B cell (primary cell): ENCODE data around the gene ZNF33A. TPM values are rescaled to one million over a fixed set of nuclear protein-coding genes. Genes with fewer than 3 reads are reported as not detected.

Experiments
- ATAC-seq: fragments of 200-7000 bp; cut with Tn5 transposase; one replicate; pipeline ENCODE4 v1.10.0; 2021; ENCODE audit warnings: low read depth, mild to moderate bottlenecking, moderate number of reproducible peaks, moderate library complexity
- CTCF ChIA-PET: fragments of 350-600 bp; sonication (Branson Sonifier 250); formaldehyde crosslinking; loops from one replicate; lab custom pipeline; 2021; ENCODE audit warnings: antibody characterized with exemption, inconsistent platforms; lab: Charles Lee
- POLR2A ChIA-PET: fragments of 350-600 bp; sonication (Branson Sonifier 250); formaldehyde crosslinking; loops from one replicate; lab custom pipeline; 2021; ENCODE audit warnings: antibody characterized with exemption; lab: Charles Lee
- DNase-seq: peaks from one replicate; pipeline ENCODE4 v3.0.0; 2013
- H2AFZ ChIP-seq: 2 replicates; pipeline ENCODE4 v1.6.1; 2012; ENCODE audit warnings: mild to moderate bottlenecking, low read depth, low read length; ENCODE audit not compliant: insufficient read depth, poor library complexity, severe bottlenecking
- H3K27ac ChIP-seq, 2 donors: 1 replicate in 1 of 2; 2 replicates in 1 of 2; pipeline ENCODE4 v1.5.1; 2012 to 2013; ENCODE audit warnings: low read length in 2 of 2, mild to moderate bottlenecking in 2 of 2, moderate library complexity in 1 of 2
- H3K27me3 ChIP-seq, 4 experiments: fragments of 200-600 bp in 1 of 4; sonication (generic) in 1 of 4; replicated peaks in 1 of 4; 1 replicate in 2 of 4; 2 replicates in 2 of 4; pipeline versions ENCODE4 v1.6.1 to v1.7.0; 2013 to 2016; ENCODE audit warnings: low read length in 3 of 4, mild to moderate bottlenecking in 2 of 4, mixed read lengths in 1 of 4, moderate library complexity in 1 of 4; ENCODE audit not compliant: insufficient read depth in 4 of 4, control insufficient read depth in 3 of 4; ENCODE audit errors: control extremely low read depth in 1 of 4
- H3K36me3 ChIP-seq, 2 experiments: replicated peaks in 1 of 2; 1 replicate in 1 of 2; 2 replicates in 1 of 2; pipeline versions ENCODE4 v1.6.1 to v1.7.1; 2013; ENCODE audit warnings: low read length in 1 of 2; ENCODE audit not compliant: insufficient read depth in 2 of 2, control insufficient read depth in 1 of 2; ENCODE audit errors: control extremely low read depth in 1 of 2, extremely low read depth in 1 of 2
- H3K4me1 ChIP-seq, 2 donors: fragments of 200-600 bp in 1 of 2; sonication (generic) in 1 of 2; 1 replicate in 1 of 2; 2 replicates in 1 of 2; pipeline versions ENCODE4 v1.5.1 to v1.6.1; 2013 to 2017; ENCODE audit warnings: low read length in 2 of 2; ENCODE audit not compliant: control insufficient read depth in 2 of 2, insufficient read depth in 2 of 2
- H3K4me2 ChIP-seq: replicated peaks from 2 replicates; pipeline ENCODE3; 2012; ENCODE audit warnings: mild to moderate bottlenecking, low read depth, low read length; ENCODE audit not compliant: poor library complexity, severe bottlenecking
- H3K4me3 ChIP-seq, 5 experiments: fragments of 200-600 bp in 1 of 5; sonication (generic) in 1 of 5; 1 replicate in 3 of 5; 2 replicates in 2 of 5; pipeline versions ENCODE4 v1.5.1 to v1.7.0; 2011 to 2016; ENCODE audit warnings: low read length in 4 of 5, mild to moderate bottlenecking in 4 of 5, low read depth in 2 of 5, control low read depth in 1 of 5, moderate library complexity in 1 of 5; ENCODE audit not compliant: insufficient read depth in 1 of 5; ENCODE audit errors: control extremely low read depth in 1 of 5, extremely low read depth in 1 of 5
- H3K79me2 ChIP-seq: fragments of 200-600 bp; sonication (generic); one replicate; pipeline ENCODE4 v1.6.0; 2016; ENCODE audit warnings: low read length; ENCODE audit not compliant: control insufficient read depth, insufficient read depth
- H3K9ac ChIP-seq: fragments of 200-600 bp; sonication (generic); 2 replicates; pipeline ENCODE4 v1.6.1; 2017; ENCODE audit warnings: mild to moderate bottlenecking, low read length, moderate library complexity
- H3K9me3 ChIP-seq, 3 donors: one replicate each; pipeline versions ENCODE4 v1.6.1 to v1.7.1; 2013; ENCODE audit warnings: low read length in 2 of 3; ENCODE audit not compliant: control insufficient read depth in 2 of 3, insufficient read depth in 1 of 3; ENCODE audit errors: control extremely low read depth in 1 of 3
- H4K20me1 ChIP-seq: 2 replicates; pipeline ENCODE4 v1.6.0; 2012; ENCODE audit warnings: mild to moderate bottlenecking, low read length; ENCODE audit not compliant: insufficient read depth, control insufficient read depth, poor library complexity, severe bottlenecking
- H3K27ac Mint-ChIP-seq: one replicate; pipeline ENCODE4 v1.8.0; 2021; ENCODE audit warnings: mixed read lengths
- H3K27me3 Mint-ChIP-seq: one replicate; pipeline ENCODE4 v1.8.0; 2021; ENCODE audit warnings: mixed read lengths
- H3K4me1 Mint-ChIP-seq: one replicate; pipeline ENCODE4 v1.8.0; 2021; ENCODE audit warnings: mixed read lengths
- H3K4me3 Mint-ChIP-seq: one replicate; pipeline ENCODE4 v1.8.0; 2021; ENCODE audit warnings: mixed read lengths
- H3K9me3 Mint-ChIP-seq: one replicate; pipeline ENCODE4 v1.8.0; 2022; ENCODE audit warnings: mixed read lengths; ENCODE audit not compliant: insufficient read depth
- EZH2 ChIP-seq: IDR thresholded peaks from 2 replicates; pipeline ENCODE4 v1.6.1; 2012; ENCODE audit warnings: borderline replicate concordance, low read depth, mild to moderate bottlenecking, moderate library complexity, low read length; ENCODE audit not compliant: insufficient read depth, poor library complexity, severe bottlenecking
- WGBS: methylation state at CpG from one replicate; pipeline ENCODE4 v1.1.5; 2013; ENCODE audit warnings: missing lambda C conversion rate; ENCODE audit not compliant: insufficient coverage; 5-methylcytosine and 5-hydroxymethylcytosine counted together
- intact Hi-C: fragments of 100-400 bp; cut with micrococcal nuclease; formaldehyde crosslinking; loops from one replicate; pipeline ENCODE4 v1.10.0; 2022
- polyA minus RNA-seq: library from RNA; depleted of rRNA, polyadenylated mRNA; stranded (reverse); fragments of >200 nt; gene quantifications from 2 replicates; pipeline ENCODE4 v1.2.3, GENCODE V29; 2012
- polyA plus RNA-seq: library from polyadenylated mRNA; depleted of rRNA; stranded (reverse); fragments of >200 nt; gene quantifications from 2 replicates; pipeline ENCODE4 v1.2.3, GENCODE V29; 2012
- total RNA-seq, 2 donors: library from RNA; stranded (reverse); fragments of 120-200 nt in 1 of 2; gene quantifications; 1 replicate in 1 of 2; 2 replicates in 1 of 2; pipeline versions ENCODE4 v1.2.3 to v1.2.4, GENCODE V29; 2013 to 2022
- TF ChIP-seq, protein P1 (sequence below): fragments of 200-600 bp; IDR thresholded peaks from one replicate; pipeline ENCODE4 v1.8.0; 2022; ENCODE audit warnings: antibody characterized with exemption, mild to moderate bottlenecking

Gene ZNF33A
- total RNA-seq (86.6 and 96.1 TPM in 2 replicates), polyA plus RNA-seq (20.3 and 27.6 TPM in 2 replicates), polyA minus RNA-seq (17.7 and 29.6 TPM in 2 replicates)
- 73.1 TPM for total RNA-seq (2013)

DNA sequence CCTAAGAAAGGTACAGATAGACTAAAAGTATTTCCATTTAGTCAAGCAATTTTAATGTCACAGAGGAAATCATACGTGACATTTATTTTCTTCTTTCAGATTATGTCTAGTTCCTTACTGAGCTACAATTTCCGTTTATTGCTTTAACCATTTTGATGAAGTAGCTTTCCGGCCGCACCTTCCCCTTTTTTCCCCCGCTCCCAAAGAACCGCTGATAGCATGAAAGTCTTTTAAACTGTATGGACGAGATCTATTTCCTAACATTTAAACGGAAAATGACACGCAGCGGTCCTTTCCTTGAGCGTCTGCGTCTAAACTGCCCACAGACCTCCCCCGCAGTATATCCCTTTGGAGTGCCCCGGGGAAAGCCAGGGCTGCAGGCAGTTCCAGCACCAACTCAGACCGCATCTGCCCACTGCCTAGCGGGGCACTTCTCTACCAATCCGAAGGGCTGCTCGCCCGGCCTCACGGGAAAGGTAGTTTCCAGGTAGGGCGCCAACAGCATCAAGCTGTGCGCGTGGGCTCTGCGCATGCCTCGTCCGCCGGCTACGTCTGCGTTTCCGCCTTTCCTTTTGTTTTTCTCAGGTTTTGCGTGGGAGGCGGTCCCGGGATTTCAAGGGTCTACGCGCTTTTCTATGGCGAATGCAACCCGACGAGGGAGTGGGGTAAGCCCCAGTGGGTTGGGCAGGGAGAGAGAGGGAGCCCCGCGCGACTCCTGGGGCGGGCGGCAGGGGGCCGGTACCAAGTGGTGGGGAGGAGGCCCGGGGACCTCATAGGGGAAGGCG, at the start of gene ZNF33A:
ZNF33A (plus strand) TSS at position 557 of the 785 bp plus-strand sequence. CDS start 1,667 bp downstream, outside the sequence.
- TF ChIP-seq, protein P1, sequence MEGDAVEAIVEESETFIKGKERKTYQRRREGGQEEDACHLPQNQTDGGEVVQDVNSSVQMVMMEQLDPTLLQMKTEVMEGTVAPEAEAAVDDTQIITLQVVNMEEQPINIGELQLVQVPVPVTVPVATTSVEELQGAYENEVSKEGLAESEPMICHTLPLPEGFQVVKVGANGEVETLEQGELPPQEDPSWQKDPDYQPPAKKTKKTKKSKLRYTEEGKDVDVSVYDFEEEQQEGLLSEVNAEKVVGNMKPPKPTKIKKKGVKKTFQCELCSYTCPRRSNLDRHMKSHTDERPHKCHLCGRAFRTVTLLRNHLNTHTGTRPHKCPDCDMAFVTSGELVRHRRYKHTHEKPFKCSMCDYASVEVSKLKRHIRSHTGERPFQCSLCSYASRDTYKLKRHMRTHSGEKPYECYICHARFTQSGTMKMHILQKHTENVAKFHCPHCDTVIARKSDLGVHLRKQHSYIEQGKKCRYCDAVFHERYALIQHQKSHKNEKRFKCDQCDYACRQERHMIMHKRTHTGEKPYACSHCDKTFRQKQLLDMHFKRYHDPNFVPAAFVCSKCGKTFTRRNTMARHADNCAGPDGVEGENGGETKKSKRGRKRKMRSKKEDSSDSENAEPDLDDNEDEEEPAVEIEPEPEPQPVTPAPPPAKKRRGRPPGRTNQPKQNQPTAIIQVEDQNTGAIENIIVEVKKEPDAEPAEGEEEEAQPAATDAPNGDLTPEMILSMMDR = no peak
- no peak for TF ChIP-seq EZH2
- POLR2A ChIA-PET = interaction anchor here (0.9 to 2.4 kb wide), 2 partner anchors 16 to 34 kb away, joined by 3 to 23 read pairs; partner anchors contain the start of gene ZNF25
- ATAC-seq = peak; percentile 84
- intact Hi-C loops = loop anchor here (1.0 kb wide), 4 partner anchors 28 to 153 kb away; partner anchors contain the start of genes ZNF248, ZNF25 and ZNF37A
- Histone ChIP-seq H3K9ac (peak within 1 kb of the TSS; percentile 95), H3K9me3 (no peaks in the 10 kb centered on the region), H3K36me3 (peaks cover 4 to 21% of the 10 kb centered on the region in 2 experiments), H2AFZ (peak within 1 kb of the TSS; percentile 88), H3K4me1 (peaks cover 16 to 17% of the 10 kb centered on the region in 2 donors), H3K79me2 (peaks cover 41% of the 10 kb centered on the region), H3K27ac (peak within 1 kb of the TSS; percentile 99), H3K4me3 (peak within 1 kb of the TSS; percentile 72 to 78 (median 73)), H3K4me2 (peak within 1 kb of the TSS; percentile 68), H4K20me1 (peaks cover 17% of the 10 kb centered on the region), H3K27me3 (no peaks in the 10 kb centered on the region)
- H3K4me1 Mint-ChIP-seq = peaks cover 31% of the 10 kb centered on the region
- peak within 1 kb of the TSS; percentile 99 for H3K27ac Mint-ChIP-seq
- 1% methylated on average over 43 of the region's 46 CpGs for WGBS
- DNase-seq = peak; percentile 97
- no peaks in the 10 kb centered on the region for H3K9me3 Mint-ChIP-seq
- H3K4me3 Mint-ChIP-seq = peak within 1 kb of the TSS; percentile 80
- CTCF ChIA-PET = interaction anchor here (0.7 to 3.3 kb wide), 3 partner anchors 34 to 392 kb away, joined by 3 to 31 read pairs (median 3); partner anchors contain the start of genes ZNF25 and ZNF37A
- H3K27me3 Mint-ChIP-seq = no peaks in the 10 kb centered on the region

DNA sequence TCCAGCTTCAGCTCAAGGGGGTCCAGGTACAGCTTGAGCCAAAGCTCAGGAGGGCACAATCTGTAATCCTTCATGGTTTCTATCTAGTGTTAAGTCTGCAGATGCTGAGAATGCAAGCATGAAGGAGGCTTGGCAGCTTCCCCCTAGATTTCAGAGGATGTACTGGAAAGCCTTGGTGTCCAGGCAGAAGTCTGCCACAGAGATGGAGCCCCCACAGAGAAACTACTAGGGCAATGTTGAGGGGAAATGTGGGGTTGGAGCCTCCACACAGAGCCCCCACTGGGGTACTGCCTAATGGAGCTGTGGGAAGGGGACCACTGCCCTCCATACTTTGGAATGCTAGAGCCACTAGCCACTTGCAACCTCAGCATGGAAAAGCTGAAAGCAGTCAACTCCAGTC, 45.5 kb upstream of the ZNF33A start:
- ATAC-seq (no peak), DNase-seq (no peak)
- no peaks in the 10 kb centered on the region for H3K4me1 Mint-ChIP-seq
- Histone ChIP-seq H3K36me3 (peaks cover 7 to 10% of the 10 kb centered on the region in 2 experiments), H3K79me2 (peaks cover 7% of the 10 kb centered on the region), H3K27ac (no peak overlapping the region), H3K27me3 (no peaks in the 10 kb centered on the region), H3K4me2 (no peak overlapping the region), H3K9ac (no peak overlapping the region), H3K9me3 (peaks cover 7 to 30% (median 19%) of the 10 kb centered on the region in 3 donors), H3K4me3 (no peak overlapping the region), H4K20me1 (no peaks in the 10 kb centered on the region), H3K4me1 (no peaks in the 10 kb centered on the region), H2AFZ (no peak overlapping the region)
- peaks cover 6% of the 10 kb centered on the region for H3K9me3 Mint-ChIP-seq
- intact Hi-C loops = no loop called here
- POLR2A ChIA-PET = no interaction called here
- H3K27me3 Mint-ChIP-seq = no peaks in the 10 kb centered on the region
- CTCF ChIA-PET = no interaction called here
- no peak overlapping the region for H3K27ac Mint-ChIP-seq
- no peak for TF ChIP-seq EZH2
- TF ChIP-seq, protein P1 = no peak
- H3K4me3 Mint-ChIP-seq = no peak overlapping the region
